ENCODE measurements around the gene MAP7.

- TF ChIP-seq, protein P1, sequence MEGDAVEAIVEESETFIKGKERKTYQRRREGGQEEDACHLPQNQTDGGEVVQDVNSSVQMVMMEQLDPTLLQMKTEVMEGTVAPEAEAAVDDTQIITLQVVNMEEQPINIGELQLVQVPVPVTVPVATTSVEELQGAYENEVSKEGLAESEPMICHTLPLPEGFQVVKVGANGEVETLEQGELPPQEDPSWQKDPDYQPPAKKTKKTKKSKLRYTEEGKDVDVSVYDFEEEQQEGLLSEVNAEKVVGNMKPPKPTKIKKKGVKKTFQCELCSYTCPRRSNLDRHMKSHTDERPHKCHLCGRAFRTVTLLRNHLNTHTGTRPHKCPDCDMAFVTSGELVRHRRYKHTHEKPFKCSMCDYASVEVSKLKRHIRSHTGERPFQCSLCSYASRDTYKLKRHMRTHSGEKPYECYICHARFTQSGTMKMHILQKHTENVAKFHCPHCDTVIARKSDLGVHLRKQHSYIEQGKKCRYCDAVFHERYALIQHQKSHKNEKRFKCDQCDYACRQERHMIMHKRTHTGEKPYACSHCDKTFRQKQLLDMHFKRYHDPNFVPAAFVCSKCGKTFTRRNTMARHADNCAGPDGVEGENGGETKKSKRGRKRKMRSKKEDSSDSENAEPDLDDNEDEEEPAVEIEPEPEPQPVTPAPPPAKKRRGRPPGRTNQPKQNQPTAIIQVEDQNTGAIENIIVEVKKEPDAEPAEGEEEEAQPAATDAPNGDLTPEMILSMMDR (IDR thresholded peaks at IDR 0.05): no peak
- TF ChIP-seq POLR2A (IDR thresholded peaks at IDR 0.05): no peak
Observed at GRCh38 chr6:136471922-136472321, 78.3 kb downstream of the MAP7 start.

Measured in Peyer's patch (tissue), 4 donors.